Epithelial cell of proximal tubule (primary cell): Measurements from ENCODE around the gene RPL29. TPM values are rescaled to one million over a fixed set of nuclear protein-coding genes. Genes with fewer than 3 reads are reported as not detected.

ENCODE experiments used
- DNase-seq: peaks from one replicate; pipeline ENCODE4 v3.0.0-alpha.2; 2011; ENCODE audit warnings: low read depth
- H3K4me3 ChIP-seq: 2 replicates; pipeline ENCODE4 v1.5.1; 2011; ENCODE audit warnings: low read depth, mild to moderate bottlenecking, low read length
- total RNA-seq: library from RNA; depleted of rRNA; stranded (reverse); fragments of >200 nt; gene quantifications from 2 replicates; pipeline ENCODE4 v1.2.3, GENCODE V29; 2015
- TF ChIP-seq, protein P1 (sequence below): conservative IDR thresholded peaks from 2 replicates; pipeline ENCODE4 v1.5.1; 2012; ENCODE audit warnings: low read depth, mild to moderate bottlenecking, low read length

RPL29 gene
- total RNA-seq, 1 donor from 2014 or later = 1,795 TPM

DNA sequence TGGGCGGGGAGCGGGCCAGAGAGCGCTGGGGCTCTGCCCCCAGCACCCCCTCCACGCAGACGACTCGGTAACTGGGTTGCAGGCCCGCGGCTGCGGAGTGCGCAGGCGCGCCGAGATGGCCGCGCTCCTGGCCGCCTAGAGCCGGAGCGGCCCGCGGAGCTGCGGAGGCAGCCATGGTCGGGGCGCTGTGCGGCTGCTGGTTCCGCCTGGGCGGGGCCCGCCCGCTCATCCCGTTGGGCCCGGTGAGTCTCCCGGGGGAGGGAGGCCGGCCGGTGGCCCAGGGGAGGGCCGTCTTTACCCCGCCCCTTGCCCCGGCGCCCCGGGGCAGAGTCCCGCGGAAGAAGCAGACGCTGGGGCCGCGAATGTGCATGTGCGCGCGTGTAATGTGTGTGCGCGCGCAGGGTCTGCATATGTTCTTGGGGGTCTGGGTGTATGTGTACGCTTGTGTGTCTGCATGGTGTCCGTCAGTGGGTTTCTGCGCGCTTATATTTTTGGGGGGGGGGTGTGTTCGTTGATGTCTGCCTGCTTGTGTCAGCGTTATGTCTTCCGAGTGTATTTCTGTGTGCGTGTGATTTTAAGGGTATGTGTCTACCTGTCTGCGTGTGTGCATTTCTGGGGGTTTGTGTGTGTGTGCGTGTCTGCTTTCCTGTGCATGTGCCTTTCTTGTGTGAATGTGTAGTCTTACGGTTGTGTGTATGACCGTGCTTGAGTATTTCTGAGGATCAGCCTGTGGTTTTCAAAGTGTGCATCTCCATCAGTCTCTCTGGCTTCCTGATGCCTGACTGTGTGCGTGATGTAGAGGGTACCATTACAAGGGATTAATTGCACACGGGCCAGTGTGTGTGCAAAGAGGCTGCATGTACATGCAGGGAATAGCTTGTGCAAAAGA is 20.5 kb downstream of the RPL29 start, which contains the start of gene ABHD14A:
Gene ABHD14A, plus strand, starts transcription at position 102 of the 889 bp plus-strand sequence. Its CDS starts 72 bp downstream, at position 174.
- peak within 1 kb of the TSS; percentile 84 for H3K4me3 ChIP-seq
- TF ChIP-seq, protein P1, sequence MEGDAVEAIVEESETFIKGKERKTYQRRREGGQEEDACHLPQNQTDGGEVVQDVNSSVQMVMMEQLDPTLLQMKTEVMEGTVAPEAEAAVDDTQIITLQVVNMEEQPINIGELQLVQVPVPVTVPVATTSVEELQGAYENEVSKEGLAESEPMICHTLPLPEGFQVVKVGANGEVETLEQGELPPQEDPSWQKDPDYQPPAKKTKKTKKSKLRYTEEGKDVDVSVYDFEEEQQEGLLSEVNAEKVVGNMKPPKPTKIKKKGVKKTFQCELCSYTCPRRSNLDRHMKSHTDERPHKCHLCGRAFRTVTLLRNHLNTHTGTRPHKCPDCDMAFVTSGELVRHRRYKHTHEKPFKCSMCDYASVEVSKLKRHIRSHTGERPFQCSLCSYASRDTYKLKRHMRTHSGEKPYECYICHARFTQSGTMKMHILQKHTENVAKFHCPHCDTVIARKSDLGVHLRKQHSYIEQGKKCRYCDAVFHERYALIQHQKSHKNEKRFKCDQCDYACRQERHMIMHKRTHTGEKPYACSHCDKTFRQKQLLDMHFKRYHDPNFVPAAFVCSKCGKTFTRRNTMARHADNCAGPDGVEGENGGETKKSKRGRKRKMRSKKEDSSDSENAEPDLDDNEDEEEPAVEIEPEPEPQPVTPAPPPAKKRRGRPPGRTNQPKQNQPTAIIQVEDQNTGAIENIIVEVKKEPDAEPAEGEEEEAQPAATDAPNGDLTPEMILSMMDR = no peak
- DNase-seq = no peak

DNA sequence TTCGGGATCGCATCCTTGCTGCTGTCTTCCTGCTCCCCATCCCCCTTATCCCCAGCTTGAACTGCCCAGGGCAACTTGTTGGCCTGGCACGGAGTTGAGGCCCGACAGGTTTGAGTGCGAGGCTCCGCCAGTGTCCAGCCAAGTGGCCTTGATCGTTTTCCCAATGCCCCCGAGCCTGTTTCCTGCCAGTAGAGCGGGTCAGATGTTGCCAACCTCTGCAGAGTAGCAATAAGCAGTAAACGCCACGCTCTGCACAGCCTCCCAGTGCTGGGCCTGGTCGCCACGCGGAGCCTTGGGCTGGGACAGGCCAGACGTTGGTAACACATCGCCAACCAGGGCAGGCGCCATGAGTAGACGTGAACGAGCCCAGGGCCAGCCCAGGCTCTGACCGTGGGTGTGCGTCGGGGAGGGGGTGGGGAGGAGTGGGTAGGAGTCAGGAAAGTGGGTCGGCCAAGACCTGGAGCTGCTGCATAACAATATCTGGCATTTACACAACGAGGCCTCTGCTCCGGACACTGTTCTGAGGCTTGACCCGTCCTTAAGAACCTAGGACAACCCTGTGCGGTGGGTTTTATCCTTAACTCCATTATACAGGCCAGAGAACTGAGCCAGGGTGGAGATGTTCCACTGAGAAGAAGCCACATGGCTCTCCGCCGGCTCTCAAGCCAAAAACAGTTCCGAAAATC is 21.3 kb downstream of the RPL29 start:
- peak overlapping the region; percentile 84 for H3K4me3 ChIP-seq
- TF ChIP-seq, protein P1 = no peak
- DNase-seq = no peak

DNA sequence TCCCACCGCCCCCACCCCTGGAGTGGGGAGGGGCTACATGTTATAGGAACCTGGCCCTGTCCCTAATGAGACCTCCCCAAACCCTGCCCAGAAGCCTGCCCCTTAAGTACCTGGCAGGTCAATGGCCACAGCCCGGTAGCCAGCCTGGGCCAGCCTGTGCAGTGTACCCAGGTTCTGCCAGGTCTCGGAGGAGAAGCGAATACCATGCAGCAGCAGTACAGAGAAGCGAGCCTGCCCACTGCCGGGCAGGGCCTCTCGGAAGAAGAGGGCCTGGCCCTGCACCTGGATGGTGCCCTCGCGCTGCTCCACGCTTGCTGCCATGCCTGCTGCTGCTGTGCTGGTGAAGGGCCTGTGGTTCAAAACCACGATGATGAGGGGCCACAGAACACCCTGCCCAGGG is 24.3 kb downstream of the RPL29 start:
- TF ChIP-seq, protein P1 = no peak
- DNase-seq = no peak
- no peak overlapping the region for H3K4me3 ChIP-seq

DNA sequence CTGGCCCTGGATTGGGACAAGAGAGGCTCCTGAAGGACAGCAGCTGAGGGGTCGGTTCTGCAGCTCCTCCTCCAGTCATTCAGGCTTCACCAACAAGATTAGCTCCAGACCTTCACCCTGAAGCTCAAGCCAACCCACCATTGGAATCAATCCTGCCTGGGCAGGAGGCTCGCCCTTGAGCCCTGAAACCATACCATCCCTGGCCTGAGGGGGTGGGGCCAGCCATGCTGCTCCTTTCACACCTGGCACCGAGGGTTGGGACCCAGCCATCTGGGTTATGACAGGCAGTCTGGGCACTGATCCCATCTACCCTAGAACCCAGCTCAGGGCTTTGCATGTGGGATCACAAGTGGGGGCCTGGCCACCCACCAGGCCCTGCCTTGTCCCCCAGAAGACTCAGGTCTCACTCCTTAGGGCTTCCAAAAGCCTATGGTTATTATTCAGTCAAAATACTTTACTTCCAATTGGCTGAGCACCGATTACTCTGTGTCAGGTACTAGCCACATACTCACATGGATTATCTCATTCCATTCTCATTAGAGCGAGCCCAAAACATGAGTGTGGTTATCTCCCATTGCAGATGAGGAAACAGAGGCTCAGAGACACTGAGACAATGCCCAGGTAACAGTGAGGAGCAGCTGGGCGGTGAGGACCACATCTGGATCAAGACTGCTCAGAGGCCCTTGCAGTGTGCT is 24.9 kb downstream of the RPL29 start:
- no peak for DNase-seq
- TF ChIP-seq, protein P1 = no peak
- no peak overlapping the region for H3K4me3 ChIP-seq

DNA sequence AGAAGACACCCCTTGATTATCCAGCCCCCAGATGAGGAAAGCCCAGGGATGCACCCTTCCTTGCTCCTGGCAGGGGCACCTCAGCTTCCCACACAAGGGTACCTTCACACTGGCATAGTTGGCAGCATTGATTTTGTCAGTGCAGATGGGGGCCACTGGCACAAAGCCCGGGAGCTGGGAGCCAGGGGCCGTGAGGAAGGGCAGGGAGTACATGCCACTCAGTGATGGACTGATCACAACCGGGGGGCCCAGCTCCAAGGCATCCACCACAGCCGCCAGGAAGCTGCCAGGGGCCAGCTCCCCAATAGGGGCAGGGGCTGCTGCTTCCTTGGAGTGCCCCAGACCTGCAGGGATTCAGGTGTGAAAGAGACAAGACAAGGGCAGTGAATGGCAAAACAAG is 25.9 kb downstream of the RPL29 start:
- no peak overlapping the region for H3K4me3 ChIP-seq
- no peak for DNase-seq
- TF ChIP-seq, protein P1 = no peak

DNA sequence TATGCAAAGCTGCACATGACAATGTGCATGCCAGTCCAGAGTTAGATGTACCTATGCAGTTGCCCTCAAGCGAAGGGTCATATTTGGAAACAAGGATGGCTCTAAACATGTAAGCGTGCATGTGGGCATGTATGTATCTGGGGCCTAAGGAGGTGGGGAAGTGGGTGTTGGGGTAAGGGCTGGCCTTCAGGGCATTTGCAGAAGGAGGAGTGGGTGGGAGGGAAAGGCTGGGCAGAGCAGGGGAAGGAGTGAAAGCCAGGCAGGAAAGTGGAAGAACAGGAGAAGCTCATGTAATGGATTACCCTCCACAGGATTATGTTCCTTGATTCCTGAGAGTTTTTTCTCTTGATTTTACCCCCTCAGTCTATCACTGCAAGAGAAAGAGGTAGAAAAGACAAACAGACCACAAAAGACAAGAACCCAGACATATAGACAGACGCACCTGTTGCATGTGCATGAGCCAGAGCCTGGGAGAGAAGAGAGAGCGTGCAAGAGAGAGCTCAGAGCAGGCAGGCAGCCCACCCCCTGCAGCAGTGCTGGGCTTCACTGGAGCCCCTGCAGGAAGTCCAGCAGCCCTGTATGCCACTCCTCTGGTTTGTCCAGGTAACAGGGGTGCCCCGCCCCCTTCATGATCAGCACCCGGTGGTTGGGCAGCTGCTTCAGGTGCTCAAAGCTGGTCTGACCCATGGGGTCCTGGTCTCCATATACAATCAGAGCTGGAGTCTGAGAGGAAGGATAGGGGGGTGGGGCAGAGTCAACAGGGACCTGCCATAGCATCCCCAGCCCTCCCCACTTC is 26.6 kb downstream of the RPL29 start:
- H3K4me3 ChIP-seq = no peak overlapping the region
- TF ChIP-seq, protein P1 = no peak
- DNase-seq = no peak
